Neural cell (in vitro differentiated cells): ENCODE results near the gene IQSEC1. TPM values are rescaled to one million over a fixed set of nuclear protein-coding genes. Genes with fewer than 3 reads are reported as not detected.
A peak's percentile ranks its signal among the peaks of the same experiment; 100 is the strongest.

Experiments
- H2AFZ ChIP-seq: fragments of 200-600, 300-800 bp; sonication (generic), shearing (Covaris generic); 2 replicates; pipeline ENCODE4 v1.6.0; 2014; ENCODE audit warnings: low read depth, mild to moderate bottlenecking, antibody characterized with exemption, low read length, moderate library complexity
- H3F3A ChIP-seq: fragments of 200-600 bp; shearing (Covaris generic); 2 replicates; pipeline ENCODE4 v1.6.1; 2016; ENCODE audit warnings: mild to moderate bottlenecking, moderate library complexity, mixed read lengths, antibody characterized with exemption, low read length; ENCODE audit not compliant: insufficient read depth, poor library complexity, severe bottlenecking
- H3K27ac ChIP-seq: fragments of 200-600, 300-800 bp; sonication (generic), shearing (Covaris generic); 2 replicates; pipeline ENCODE4 v1.5.1; 2014; ENCODE audit warnings: mild to moderate bottlenecking, low read length, moderate library complexity
- H3K27me3 ChIP-seq: fragments of 300-800, 200-600 bp; sonication (generic), shearing (Covaris generic); 2 replicates; pipeline ENCODE4 v1.6.0; 2014; ENCODE audit warnings: mild to moderate bottlenecking, low read depth, low read length, moderate library complexity; ENCODE audit not compliant: insufficient read depth
- H3K36me3 ChIP-seq: fragments of 300-800, 200-600 bp; sonication (generic), shearing (Covaris generic); 2 replicates; pipeline ENCODE4 v1.5.1; 2014; ENCODE audit warnings: mild to moderate bottlenecking, antibody characterized with exemption, low read length, moderate library complexity; ENCODE audit not compliant: insufficient read depth
- H3K4me2 ChIP-seq: fragments of 300-800, 200-600 bp; sonication (generic), shearing (Covaris generic); 2 replicates; pipeline ENCODE4 v1.6.0; 2014; ENCODE audit warnings: mild to moderate bottlenecking, low read length
- H3K4me3 ChIP-seq: fragments of 300-800, 200-600 bp; sonication (generic), shearing (Covaris generic); 2 replicates; pipeline ENCODE4 v1.5.1; 2014; ENCODE audit warnings: mild to moderate bottlenecking, low read length, moderate library complexity
- H3K79me2 ChIP-seq: fragments of 200-600 bp; shearing (Covaris generic); replicated peaks from 2 replicates; pipeline ENCODE4 v1.6.0; 2014; ENCODE audit warnings: mild to moderate bottlenecking, low read length, moderate library complexity; ENCODE audit not compliant: insufficient read depth
- H3K9ac ChIP-seq: fragments of 300-800, 200-600 bp; sonication (generic), shearing (Covaris generic); 2 replicates; pipeline ENCODE4 v1.6.1; 2016; ENCODE audit warnings: mild to moderate bottlenecking, low read length, mixed read lengths
- H3K9me2 ChIP-seq: fragments of 200-600 bp; shearing (Covaris generic); 2 replicates; pipeline ENCODE4 v1.6.1; 2016; ENCODE audit warnings: mild to moderate bottlenecking, low read length, mixed read lengths; ENCODE audit not compliant: insufficient read depth
- H3K9me3 ChIP-seq: fragments of 200-600, 300-800 bp; sonication (generic), shearing (Covaris generic); 2 replicates; pipeline ENCODE4 v1.6.1; 2016; ENCODE audit warnings: mild to moderate bottlenecking, mixed run types, low read length, moderate library complexity, mixed read lengths
- H4K20me1 ChIP-seq: fragments of 200-600 bp; shearing (Covaris generic); 2 replicates; pipeline ENCODE4 v1.6.1; 2016; ENCODE audit warnings: mild to moderate bottlenecking, mixed run types; ENCODE audit not compliant: insufficient read depth
- CTCF ChIP-seq: fragments of 450-650 bp; IDR thresholded peaks from 2 replicates; pipeline ENCODE4 v1.5.1; 2014; ENCODE audit warnings: antibody characterized with exemption, mild to moderate bottlenecking, moderate library complexity; ENCODE audit not compliant: poor library complexity, severe bottlenecking
- EP300 ChIP-seq: fragments of 450-650 bp; conservative IDR thresholded peaks from 2 replicates; pipeline ENCODE4 v1.6.1; 2014; ENCODE audit warnings: antibody characterized with exemption, mild to moderate bottlenecking, moderate library complexity; ENCODE audit not compliant: poor library complexity, severe bottlenecking
- EZH2 ChIP-seq: fragments of 200-600, 300-800 bp; shearing (Covaris generic), sonication (generic); IDR thresholded peaks from 2 replicates; pipeline ENCODE4 v1.6.1; 2014; ENCODE audit warnings: antibody characterized with exemption, low read length, borderline replicate concordance, mild to moderate bottlenecking; ENCODE audit not compliant: insufficient read depth, poor library complexity, severe bottlenecking
- MXI1 ChIP-seq: fragments of 450-650 bp; conservative IDR thresholded peaks from 2 replicates; pipeline ENCODE4 v1.6.1; 2014; ENCODE audit warnings: antibody characterized with exemption, mild to moderate bottlenecking; ENCODE audit not compliant: poor library complexity, severe bottlenecking
- POLR2AphosphoS5 ChIP-seq: IDR thresholded peaks from 2 replicates; pipeline ENCODE4 v1.6.1; 2012
- RAD21 ChIP-seq: fragments of 450-650 bp; conservative IDR thresholded peaks from 2 replicates; pipeline ENCODE4 v1.6.1; 2014; ENCODE audit warnings: antibody characterized with exemption, mild to moderate bottlenecking, moderate library complexity
- REST ChIP-seq: IDR thresholded peaks from 2 replicates; pipeline ENCODE4 v1.6.1; 2012; ENCODE audit warnings: borderline replicate concordance
- SMC3 ChIP-seq: fragments of 450-650 bp; conservative IDR thresholded peaks from 2 replicates; pipeline ENCODE4 v1.6.1; 2014; ENCODE audit warnings: antibody characterized with exemption, mild to moderate bottlenecking, moderate library complexity; ENCODE audit not compliant: poor library complexity
- TAF1 ChIP-seq: IDR thresholded peaks from 2 replicates; pipeline ENCODE4 v1.6.1; 2012; ENCODE audit warnings: low read depth
- polyA plus RNA-seq: library from polyadenylated mRNA; depleted of rRNA; stranded (reverse); fragments of >200 nt; gene quantifications from 2 replicates; pipeline ENCODE4 v1.2.3, GENCODE V29; 2014

Gene IQSEC1
- polyA plus RNA-seq, 1 donor from 2014 or later: 6.0 TPM

DNA sequence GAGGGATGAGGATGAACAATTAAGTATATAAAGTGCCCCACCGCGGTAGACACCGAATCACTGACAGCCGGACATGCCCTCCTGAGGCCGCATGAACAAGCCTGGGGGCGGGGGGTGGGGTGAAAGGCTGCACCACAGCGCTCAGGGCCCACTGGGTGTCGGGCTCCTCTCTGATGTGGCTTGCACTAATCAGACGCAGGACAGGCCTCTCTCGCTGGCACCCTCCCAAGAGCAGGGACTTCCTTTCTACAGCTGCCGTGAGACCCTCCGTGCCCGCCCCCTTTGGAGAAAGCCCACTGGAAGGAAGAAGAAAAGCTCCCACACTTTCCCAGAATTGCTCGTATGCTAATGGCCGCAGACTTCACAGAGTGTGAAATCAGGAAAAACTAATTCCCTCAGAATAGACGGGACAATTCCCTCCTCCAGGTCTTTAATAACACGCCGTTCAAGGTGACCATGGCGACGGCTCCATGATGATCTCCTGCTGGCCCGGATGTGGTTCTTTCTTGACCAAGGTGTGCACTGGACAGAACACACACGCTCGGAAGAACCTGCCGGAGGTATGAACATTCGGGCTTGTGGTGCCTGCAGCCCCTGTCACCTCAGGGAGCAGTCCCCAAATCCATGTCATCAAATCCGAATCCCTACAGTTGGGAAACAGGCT is 32.0 kb downstream of the IQSEC1 start:
- H3K27ac ChIP-seq: peak overlapping the region; percentile 4

More for the DNA sequence above, 32.0 kb downstream of the IQSEC1 start:
- Histone ChIP-seq H2AFZ (no peak overlapping the region), H4K20me1 (no peaks in the 10 kb centered on the region), H3K4me2 (no peak overlapping the region), H3K79me2 (no peaks in the 10 kb centered on the region), H3K9me2 (no peaks in the 10 kb centered on the region), H3K27me3 (no peaks in the 10 kb centered on the region), H3K9ac (no peak overlapping the region), H3F3A (no peaks in the 10 kb centered on the region), H3K4me3 (no peak overlapping the region), H3K9me3 (no peaks in the 10 kb centered on the region), H3K36me3 (no peaks in the 10 kb centered on the region)
- TF ChIP-seq RAD21 (no peak), CTCF (no peak), POLR2AphosphoS5 (no peak), SMC3 (no peak), REST (no peak), EZH2 (no peak), EP300 (no peak), MXI1 (no peak), TAF1 (no peak)
